K562 (cell line): Measurements from ENCODE around the gene LAPTM4A. TPM values are rescaled to one million over a fixed set of nuclear protein-coding genes. Genes with fewer than 3 reads are reported as not detected.

Experiments
- ATAC-seq: fragments of 200-7000 bp; cut with Tn5 transposase; 3 replicates; pipeline ENCODE4 v1.9.1; 2020; ENCODE audit warnings: moderate library complexity
- BruUV-seq: library from RNA; stranded (reverse); fragments of 400-500 nt; replicated peaks from 2 replicates; lab custom pipeline; 2021; lab: Mats Ljungman, UMichigan
- CTCF ChIA-PET: fragments of 300-600 bp; formaldehyde crosslinking; extraction: SDS; loops from one replicate; lab custom pipeline; 2021; ENCODE audit warnings: low intra/inter-chr PET ratio; lab: Yijun Ruan, JAX
- POLR2A ChIA-PET: fragments of 300-600, 350-650 bp; sonication (Branson Sonifier 250); formaldehyde crosslinking; extraction: SDS; loops from one replicate; lab custom pipeline; 2021; ENCODE audit warnings: antibody characterized with exemption, inconsistent platforms; lab: Yijun Ruan, JAX
- DNase-seq, 4 experiments: peaks; one replicate each; pipeline versions ENCODE4 v3.0.0 to v3.0.0-alpha.2; 2011 to 2018; ENCODE audit warnings: low spot score in 3 of 4, mixed read lengths in 3 of 4; ENCODE audit errors: extremely low read depth in 1 of 4
- FAIRE-seq: peaks from 2 replicates; lab custom pipeline; 2011; peaks lifted over from hg19 to GRCh38; lab: Jason Lieb, UNC
- H2AFZ ChIP-seq: 2 replicates; pipeline ENCODE4 v1.6.0; 2011; ENCODE audit warnings: low read depth, low read length, control low read depth, inconsistent platforms
- H3K27ac ChIP-seq: fragments of 200-600 bp; 3 replicates; pipeline ENCODE4 v1.8.0; 2011; ENCODE audit warnings: low read depth, mild to moderate bottlenecking, control low read depth, inconsistent platforms, low read length, moderate library complexity, mixed read lengths; ENCODE audit errors: extremely low read depth
- H3K27me3 ChIP-seq, 2 experiments: fragments of 300-600 bp in 1 of 2; 2 replicates in 1 of 2; 3 replicates in 1 of 2; pipeline versions ENCODE4 v1.6.0 to v1.8.0; 2011; ENCODE audit warnings: inconsistent platforms in 2 of 2, low read length in 2 of 2, mild to moderate bottlenecking in 1 of 2, mixed read lengths in 1 of 2, moderate library complexity in 1 of 2; ENCODE audit not compliant: control insufficient read depth in 2 of 2, insufficient read depth in 2 of 2
- H3K36me3 ChIP-seq: fragments of 300-600 bp; 3 replicates; pipeline ENCODE4 v1.8.0; 2011; ENCODE audit warnings: mild to moderate bottlenecking, low read length, inconsistent platforms; ENCODE audit not compliant: control insufficient read depth, insufficient read depth
- H3K4me1 ChIP-seq, 2 experiments: fragments of 200-600 bp in 1 of 2; replicated peaks in 1 of 2; 2 replicates in 1 of 2; 3 replicates in 1 of 2; pipeline versions ENCODE4 v1.5.1 to v1.8.0; 2011; ENCODE audit warnings: inconsistent platforms in 2 of 2, low read length in 2 of 2, mild to moderate bottlenecking in 1 of 2, mixed read lengths in 1 of 2, moderate library complexity in 1 of 2; ENCODE audit not compliant: control insufficient read depth in 2 of 2, insufficient read depth in 2 of 2
- H3K4me2 ChIP-seq: 2 replicates; pipeline ENCODE4 v1.6.1; 2011; ENCODE audit warnings: low read length, control low read depth, inconsistent platforms, mixed read lengths; ENCODE audit not compliant: insufficient read depth
- H3K4me3 ChIP-seq: fragments of 200-600 bp; sonication (generic), shearing (Covaris generic); 2 replicates; pipeline ENCODE4 v1.5.1; 2016; ENCODE audit warnings: control low read depth, inconsistent platforms
- H3K79me2 ChIP-seq: fragments of 200-600 bp; 3 replicates; pipeline ENCODE4 v1.8.0; 2011; ENCODE audit warnings: low read length, inconsistent platforms; ENCODE audit not compliant: control insufficient read depth, insufficient read depth
- H3K9ac ChIP-seq, 2 experiments: 2 replicates each; pipeline versions ENCODE4 v1.6.0 to v1.6.1; 2011; ENCODE audit warnings: low read depth in 2 of 2, low read length in 2 of 2, control low read depth in 1 of 2, inconsistent platforms in 1 of 2, mild to moderate bottlenecking in 1 of 2, mixed read lengths in 1 of 2; ENCODE audit not compliant: insufficient read depth in 1 of 2
- H3K9me1 ChIP-seq: one replicate; pipeline ENCODE4 v1.6.0; 2011; ENCODE audit warnings: inconsistent platforms, mild to moderate bottlenecking, low read length, moderate library complexity; ENCODE audit not compliant: control insufficient read depth, insufficient read depth
- H3K9me3 ChIP-seq: replicated peaks from 2 replicates; pipeline ENCODE4 v1.5.1; 2011; ENCODE audit warnings: low read depth, low read length, inconsistent platforms; ENCODE audit not compliant: control insufficient read depth, insufficient read depth
- H4K20me1 ChIP-seq: replicated peaks from 2 replicates; pipeline ENCODE4 v1.6.1; 2011; ENCODE audit warnings: low read length, inconsistent platforms, mixed read lengths; ENCODE audit not compliant: control insufficient read depth, insufficient read depth
- BACH1 ChIP-seq: fragments of 200-800 bp; sonication (Bioruptor generic); IDR thresholded peaks from 2 replicates; pipeline ENCODE4 v1.6.1; 2016; ENCODE audit warnings: missing genetic modification characterization, missing compliant biosample characterization
- DDX20 ChIP-seq: fragments of 450-650 bp; IDR thresholded peaks from 2 replicates; pipeline ENCODE4 v1.6.1; 2016; ENCODE audit warnings: missing genetic modification characterization, low read depth, mild to moderate bottlenecking, missing compliant biosample characterization, moderate library complexity
- KLF10 ChIP-seq: fragments of 250-450 bp; sonication (Bioruptor Pico); IDR thresholded peaks from 2 replicates; pipeline ENCODE4 v1.6.1; 2021; ENCODE audit warnings: matching md5 sums
- MXI1 ChIP-seq: IDR thresholded peaks from 2 replicates; pipeline ENCODE4 v1.6.1; 2011; ENCODE audit warnings: low read depth, mild to moderate bottlenecking, improper control_type of control experiment, low read length
- NR4A1 ChIP-seq, 2 experiments: fragments of 250-450 bp in 1 of 2; fragments of 450-650 bp in 1 of 2; sonication (Bioruptor Pico) in 1 of 2; IDR thresholded peaks; 2 replicates each; pipeline versions ENCODE4 v1.4.0 to v1.6.1; 2016 to 2020; ENCODE audit warnings: mild to moderate bottlenecking in 2 of 2, missing compliant biosample characterization in 1 of 2, missing genetic modification characterization in 1 of 2, moderate library complexity in 1 of 2
- REST ChIP-seq, 2 experiments: fragments of 450-650 bp; formaldehyde crosslinking in 1 of 2; IDR thresholded peaks; 2 replicates each; pipeline versions ENCODE4 v1.4.0 to v1.6.1; 2014 to 2020; ENCODE audit warnings: mild to moderate bottlenecking in 2 of 2, borderline replicate concordance in 1 of 2, low read depth in 1 of 2
- STAG1 ChIP-seq: sonication (generic); formaldehyde crosslinking; IDR thresholded peaks from 2 replicates; pipeline ENCODE4 v1.5.0; 2020; ENCODE audit warnings: missing genetic modification reagents, borderline replicate concordance
- USF1 ChIP-seq: sonication (generic); formaldehyde crosslinking; IDR thresholded peaks from 2 replicates; pipeline ENCODE4 v1.9.0; 2022; ENCODE audit warnings: mild to moderate bottlenecking, missing genetic modification reagents
- ZBED1 ChIP-seq: IDR thresholded peaks from 2 replicates; pipeline ENCODE4 v1.6.1; 2014
- ZNF384 ChIP-seq: IDR thresholded peaks from 2 replicates; pipeline ENCODE4 v1.6.1; 2012; ENCODE audit warnings: low read depth, low read length, improper control_type of control experiment
- ZNF511 ChIP-seq: sonication (generic); formaldehyde crosslinking; IDR thresholded peaks from 2 replicates; pipeline ENCODE4 v1.8.0; 2022; ENCODE audit warnings: mild to moderate bottlenecking, missing genetic modification reagents
- WGBS: fragments of 100-300 bp; shearing (Covaris generic); methylation state at CpG from one replicate; pipeline ENCODE4 v1.1.6; 2016; ENCODE audit warnings: low coverage, mixed read lengths; ENCODE audit not compliant: insufficient coverage; ENCODE audit errors: missing lambda C conversion rate; 5-methylcytosine and 5-hydroxymethylcytosine counted together
- in situ Hi-C: fragments of 300-500 bp; cut with MboI; formaldehyde crosslinking; loops from 4 replicates; pipeline ENCODE4 v1.15.0; 2018; ENCODE audit warnings: inconsistent platforms, mixed read lengths
- intact Hi-C: fragments of 100-400 bp; cut with micrococcal nuclease; formaldehyde crosslinking; loops from 2 replicates; pipeline ENCODE4 v1.14.2; 2022
- polyA plus RNA-seq, 8 experiments: library from polyadenylated mRNA; depleted of rRNA in 4 of 8; stranded (reverse) in 5 of 8; unstranded in 3 of 8; fragments of >200 nt; fragmentation: Nextera tagmentation in 2 of 8; fragmentation: Illumina TruSeq in 1 of 8; extraction: Ambion mirVana in 2 of 8; extraction: Trizol in 1 of 8; gene quantifications; 2 replicates each; pipeline versions ENCODE4 v1.2.1 to v1.2.3, GENCODE V29; 2011 to 2014; ENCODE audit warnings: inconsistent platforms in 1 of 8, missing spikeins in 1 of 8
- total RNA-seq, 7 experiments: library from RNA; depleted of rRNA in 6 of 7; stranded (reverse); fragments of >200 nt in 6 of 7; fragmentation: Illumina TruSeq in 2 of 7; extraction: Trizol in 2 of 7; gene quantifications; 2 replicates each; pipeline versions ENCODE4 v1.2.1 to v1.2.3, GENCODE V29; 2011 to 2021; ENCODE audit warnings: low replicate concordance in 1 of 7

LAPTM4A gene
- total and polyA plus RNA-seq, 9 of the 15 experiments (the other 6 are each of a cell fraction or from before 2014, with no cell fraction given): 13.4 to 157 (median 50.1) TPM

- peak; percentile 61 for FAIRE-seq
- Histone ChIP-seq H3K36me3 (peaks cover 4% of the 10 kb centered on the region; the same call in 2 of the 3 replicates), H2AFZ (peak within 1 kb of the TSS; percentile 96), H3K9me3 (no peaks in the 10 kb centered on the region), H3K4me3 (peak within 1 kb of the TSS; percentile 74), H3K4me2 (peak within 1 kb of the TSS; percentile 88), H3K9me1 (no peaks in the 10 kb centered on the region), H3K4me1 (peaks cover 0 to 9% of the 10 kb centered on the region in 2 experiments; a peak in 2 of 5 replicates), H3K9ac (peak within 1 kb of the TSS; percentile 54 to 91), H3K27ac (peak within 1 kb of the TSS; percentile 30; the same call in 2 of the 3 replicates), H4K20me1 (no peaks in the 10 kb centered on the region), H3K79me2 (peaks cover 11% of the 10 kb centered on the region; the same call in 1 of the 3 replicates), H3K27me3 (no peaks in the 10 kb centered on the region; a peak in 2 of 5 replicates)
- ChIA-PET POLR2A (interaction anchor here (0.6 to 1.4 kb wide), 2 partner anchors 15 to 21 kb away, joined by 4 to 5 read pairs; no protein-coding TSS in a partner anchor), CTCF (interaction anchor here (0.7 kb wide), 1 partner anchor 749 kb away, joined by 4 read pairs; no protein-coding TSS in a partner anchor)
- peak; percentile 97 for ATAC-seq
- WGBS: 11% methylated on average over 46 of the region's 70 CpGs
- intact Hi-C loops (no loop called here), in situ Hi-C loops (no loop called here)
- peak; percentile 88 to 95 (median 94) for DNase-seq
- BruUV-seq: no TSS peak
- TF ChIP-seq REST (IDR thresholded peaks at IDR 0.05; ENCODE audit: borderline replicate concordance) (peak; percentile 23), REST (CRISPR knock-in tag; IDR thresholded peaks at IDR 0.05; ENCODE audit: low read depth) (no peak), ZNF511 (0 out of 2 replicates have a peak, but pooled peaks have one; percentile 22), NR4A1 (CRISPR knock-in tag; IDR thresholded peaks at IDR 0.05) (no peak), NR4A1 (tag; IDR thresholded peaks at IDR 0.05) (no peak), STAG1 (CRISPR knock-in tag) (no peak), ZBED1 (no peak), BACH1 (tag) (no peak), KLF10 (CRISPR knock-in tag) (no peak), USF1 (CRISPR knock-in tag) (0 out of 2 replicates have a peak, but pooled peaks have one; percentile 26), DDX20 (tag) (no peak), MXI1 (peak; percentile 74; the same call in 1 of the 2 replicates), ZNF384 (no peak)
Measured at GRCh38 chr2:19989667-19990415, 61.6 kb downstream of the LAPTM4A start, which contains the start of gene WDR35. WDR35 (minus strand) TSS chr2:19990105; CDS start chr2:19990015, 90 bp downstream.
